Dedifferentiated amniotic fluid mesenchymal stem cell (primary cell): ENCODE results near the gene MT2A.
"Not testable (repeated sequence)": the region's sequence is repeated elsewhere in the genome, so short reads cannot be mapped to it uniquely, and the experiment has no call there.

Experiments
- DNase-seq: peaks from one replicate; pipeline ENCODE4 v3.0.0-alpha.2; 2016; ENCODE audit errors: extremely low spot score

MT2A gene

DNA sequence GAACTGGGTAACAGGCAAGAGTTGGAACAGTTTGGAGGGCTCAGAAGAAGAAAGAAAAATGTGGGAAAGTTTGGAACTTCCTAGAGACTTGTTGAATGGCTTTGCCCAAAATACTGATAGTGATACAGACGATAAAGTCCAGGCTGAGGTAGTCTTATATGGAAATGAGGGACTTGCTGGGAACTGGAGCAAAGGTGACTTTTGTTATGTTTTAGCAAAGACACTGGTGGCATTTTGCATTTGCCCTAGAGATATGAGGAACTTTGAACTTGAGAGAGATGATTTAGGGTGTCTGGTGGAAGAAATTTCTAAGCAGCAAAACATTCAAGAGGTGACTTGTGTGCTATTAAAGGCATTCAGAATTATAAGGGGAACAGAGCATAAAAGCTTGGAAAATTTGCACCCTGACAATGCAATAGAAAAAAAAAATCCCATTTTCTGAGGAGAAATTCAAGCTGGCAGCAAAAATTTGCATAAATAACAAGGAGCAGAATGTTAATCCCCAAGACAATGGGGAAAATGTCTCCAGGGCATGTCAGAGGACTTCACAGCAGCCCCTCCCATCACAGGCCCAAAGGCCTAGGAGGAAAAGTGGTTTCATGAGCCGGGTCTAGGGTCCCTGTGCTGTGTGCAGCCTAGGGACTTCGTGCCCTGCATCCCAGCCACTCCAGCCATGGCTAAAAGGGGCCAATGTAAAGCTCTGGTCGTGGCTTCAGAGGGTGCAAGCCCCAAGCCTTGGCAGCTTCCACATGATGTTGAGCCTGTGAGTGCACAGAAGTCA, 13.5 kb downstream of the MT2A start:
- not testable (repeated sequence) for DNase-seq

DNA sequence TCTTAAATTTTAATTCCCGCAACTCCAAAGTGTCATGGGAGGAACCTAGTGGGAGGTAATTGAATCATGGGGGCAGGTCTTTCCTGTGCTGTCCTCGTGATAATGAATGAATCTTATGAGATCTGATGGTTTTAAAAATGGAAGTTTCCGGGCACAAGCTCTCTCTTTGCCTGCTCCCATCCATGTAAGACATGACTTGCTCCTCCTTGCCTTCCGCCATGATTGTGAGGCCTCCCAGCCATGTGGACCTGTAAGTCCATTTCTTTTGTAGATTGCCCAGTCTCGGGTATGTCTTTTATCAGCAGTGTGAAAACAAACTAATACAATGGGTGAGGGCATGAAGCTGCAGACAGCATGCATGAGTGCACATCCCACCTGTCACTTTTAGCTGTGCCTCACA, 14.8 kb downstream of the MT2A start:
- DNase-seq: not testable (repeated sequence)

DNA sequence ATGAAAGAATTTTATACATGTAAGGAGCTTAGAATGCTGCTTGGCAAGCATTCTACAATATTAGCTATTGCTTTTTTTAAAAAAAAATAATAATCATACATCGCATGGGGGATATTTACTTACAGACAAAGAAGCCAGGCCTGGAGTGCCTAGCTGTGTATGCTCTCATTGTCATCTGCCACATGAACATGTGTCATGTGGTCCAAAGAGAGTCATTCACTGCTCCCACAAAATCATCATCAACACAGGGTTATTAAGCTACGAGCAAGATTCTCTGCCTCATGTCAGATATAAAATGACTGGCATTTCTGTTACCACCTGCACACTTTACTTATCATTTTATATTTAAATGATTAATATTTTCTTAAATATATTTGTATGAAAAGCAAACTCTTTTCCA, 15.3 kb downstream of the MT2A start:
- DNase-seq: no peak

DNA sequence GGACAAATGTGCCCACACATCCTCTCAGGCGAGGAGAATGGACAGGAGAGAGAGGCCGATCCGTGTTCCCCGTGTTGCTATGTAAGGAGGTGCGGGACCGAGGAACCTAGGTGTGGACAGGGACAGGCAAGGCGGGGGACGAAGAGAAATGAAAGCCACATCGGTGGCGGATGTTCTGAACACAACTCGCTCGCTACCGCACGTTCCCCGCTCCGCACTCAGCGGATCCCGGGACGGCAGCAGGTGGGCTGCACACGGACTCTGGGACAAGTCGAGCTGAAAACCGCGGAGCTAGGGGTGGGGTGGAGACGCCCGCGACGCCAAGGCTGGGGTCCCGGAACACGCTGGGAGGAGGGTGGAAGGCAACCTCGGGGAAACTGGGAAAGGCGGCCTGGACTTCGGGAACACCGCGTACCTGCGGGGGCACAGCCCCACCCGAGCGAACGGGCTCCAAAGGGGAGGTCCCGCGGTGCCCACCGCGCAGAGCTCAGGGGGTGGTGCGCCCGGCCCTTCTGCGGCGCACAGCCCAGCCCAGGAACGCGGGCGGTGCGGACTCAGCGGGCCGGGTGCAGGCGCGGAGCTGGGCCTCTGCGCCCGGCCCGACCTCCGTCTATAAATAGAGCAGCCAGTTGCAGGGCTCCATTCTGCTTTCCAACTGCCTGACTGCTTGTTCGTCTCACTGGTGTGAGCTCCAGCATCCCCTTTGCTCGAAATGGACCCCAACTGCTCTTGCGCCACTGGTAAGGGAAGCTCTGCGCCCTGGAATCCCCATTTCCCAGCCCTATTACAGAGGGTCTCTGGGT, 17.0 kb downstream of the MT2A start, which contains the start of gene MT1E:
TSS of gene MT1E (plus strand) at position 642 of the 803 bp plus-strand sequence. CDS start at position 713, 71 bp downstream.
- DNase-seq: no peak

DNA sequence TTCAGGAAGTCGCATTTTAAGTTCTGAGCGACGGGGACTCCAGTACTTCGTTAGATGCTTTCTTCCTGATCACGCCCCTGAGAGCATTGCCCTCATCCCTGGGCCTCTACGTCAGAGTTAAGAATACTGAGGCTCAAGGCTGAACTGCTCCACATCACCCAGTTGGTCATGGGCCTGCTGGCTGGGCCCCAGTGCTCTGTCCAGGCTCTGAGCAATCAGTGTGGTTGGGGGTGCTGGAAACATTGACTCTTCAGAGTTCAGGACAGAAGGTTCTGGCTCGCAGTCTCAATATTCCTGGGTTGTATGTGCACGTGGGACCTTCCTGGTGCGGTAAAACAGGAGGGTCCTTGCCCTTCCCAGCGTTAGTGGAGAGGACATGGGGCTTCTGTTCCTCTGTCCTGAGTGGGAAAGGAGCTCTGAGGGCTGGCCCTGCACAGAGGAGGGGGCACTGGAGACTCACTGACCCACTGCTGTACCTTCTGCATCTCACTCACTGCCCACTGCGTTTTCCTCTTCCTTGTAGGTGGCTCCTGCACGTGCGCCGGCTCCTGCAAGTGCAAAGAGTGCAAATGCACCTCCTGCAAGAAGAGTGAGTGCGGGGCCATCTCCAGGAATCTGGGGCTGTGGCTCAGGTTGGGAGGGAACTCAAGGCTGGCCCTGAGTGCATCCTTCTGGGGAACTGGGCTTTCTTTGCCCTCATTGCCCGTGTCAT, 17.7 kb downstream of the MT2A start:
- no peak for DNase-seq

DNA sequence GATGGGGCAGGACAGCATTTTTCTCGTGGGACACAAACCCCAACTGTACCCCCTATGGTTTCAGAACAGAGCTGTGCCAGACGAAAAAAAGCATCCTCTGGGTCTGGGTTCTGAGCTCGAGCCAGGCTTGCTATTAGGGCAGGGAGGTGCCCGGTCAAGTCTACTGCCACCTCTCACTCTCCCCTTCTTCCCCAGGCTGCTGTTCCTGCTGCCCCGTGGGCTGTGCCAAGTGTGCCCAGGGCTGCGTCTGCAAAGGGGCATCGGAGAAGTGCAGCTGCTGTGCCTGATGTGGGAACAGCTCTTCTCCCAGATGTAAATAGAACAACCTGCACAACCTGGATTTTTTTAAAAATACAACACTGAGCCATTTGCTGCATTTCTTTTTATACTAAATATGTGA, 18.3 kb downstream of the MT2A start:
- DNase-seq: no peak

DNA sequence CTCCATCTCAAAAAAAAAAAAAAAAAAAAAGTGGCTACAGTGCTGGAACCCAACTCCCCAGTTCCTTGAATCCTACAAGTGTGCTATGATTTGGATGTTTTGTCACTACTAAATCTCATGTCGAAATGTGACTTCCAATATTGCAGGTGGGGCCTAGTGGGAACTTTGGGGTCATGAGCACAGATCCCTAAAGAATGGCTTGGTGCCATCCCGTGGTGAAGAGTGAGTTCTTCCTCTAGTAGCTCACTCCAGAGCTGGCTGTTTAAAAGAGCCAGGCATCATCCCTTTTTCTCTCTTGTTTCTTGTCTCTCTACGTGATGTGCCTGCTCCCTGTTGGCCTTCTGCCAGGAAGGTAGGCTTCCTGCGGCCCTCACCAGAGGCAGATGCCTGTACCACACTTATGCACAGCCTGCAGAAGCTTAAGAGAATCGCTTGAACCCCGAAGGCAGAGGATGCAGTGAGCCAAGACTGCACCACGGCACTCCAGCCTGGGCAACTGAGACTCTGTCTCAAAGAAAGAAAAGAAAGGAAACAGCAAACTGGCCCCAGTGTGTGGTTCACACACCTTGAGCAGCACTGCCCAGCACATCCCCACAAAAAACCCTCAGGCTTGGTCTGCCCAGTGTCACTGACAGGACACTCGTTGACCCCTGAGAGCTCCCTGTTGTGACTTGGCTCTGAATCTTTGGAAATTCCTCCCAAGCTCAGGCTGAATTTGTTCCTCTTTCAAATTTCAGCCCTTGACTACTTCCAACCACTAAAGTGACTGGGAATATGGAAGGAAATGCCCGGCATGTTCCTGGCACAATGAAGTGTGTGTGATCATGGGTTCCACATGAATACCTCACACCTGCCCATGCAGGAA, 20.3 kb downstream of the MT2A start:
- DNase-seq: no peak

DNA sequence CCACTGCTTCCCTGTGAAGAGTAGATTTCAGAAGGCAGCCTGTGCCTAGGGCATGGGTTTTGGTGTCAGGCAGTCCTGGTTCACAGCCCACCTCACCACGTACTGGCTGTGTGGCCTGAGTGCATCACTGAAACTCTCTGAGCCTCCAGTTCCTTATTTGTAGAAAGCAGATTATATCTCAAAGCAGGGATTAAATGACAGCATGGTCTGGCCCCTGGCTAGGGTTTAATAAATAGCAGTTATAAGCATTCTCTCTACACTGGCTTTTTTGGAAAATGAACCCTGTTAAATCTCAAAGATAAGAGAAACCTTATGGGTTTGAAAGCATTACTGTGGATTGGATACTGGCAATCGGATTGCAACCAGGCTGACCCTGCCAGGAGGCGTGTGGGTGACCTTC, 21.1 kb downstream of the MT2A start:
- no peak for DNase-seq

DNA sequence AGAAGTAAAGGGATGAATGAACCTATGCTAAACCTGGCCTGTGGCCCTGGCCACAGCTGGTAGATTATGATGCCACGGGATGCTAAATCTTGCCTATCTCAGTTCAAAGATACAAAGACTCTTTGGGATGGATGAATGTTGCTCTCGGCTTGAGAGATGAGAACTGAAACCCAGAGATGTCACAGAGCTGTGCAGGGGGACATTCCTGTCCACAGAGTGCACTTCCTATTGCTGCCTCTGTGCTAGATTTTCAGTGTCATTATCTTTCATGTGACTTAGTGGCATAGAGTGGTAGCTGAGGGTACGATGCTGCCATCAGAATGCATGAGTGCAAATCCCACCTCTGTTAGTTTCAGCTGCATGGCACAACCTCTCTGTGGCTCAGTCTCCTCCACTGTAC, 21.8 kb downstream of the MT2A start:
- no peak for DNase-seq

DNA sequence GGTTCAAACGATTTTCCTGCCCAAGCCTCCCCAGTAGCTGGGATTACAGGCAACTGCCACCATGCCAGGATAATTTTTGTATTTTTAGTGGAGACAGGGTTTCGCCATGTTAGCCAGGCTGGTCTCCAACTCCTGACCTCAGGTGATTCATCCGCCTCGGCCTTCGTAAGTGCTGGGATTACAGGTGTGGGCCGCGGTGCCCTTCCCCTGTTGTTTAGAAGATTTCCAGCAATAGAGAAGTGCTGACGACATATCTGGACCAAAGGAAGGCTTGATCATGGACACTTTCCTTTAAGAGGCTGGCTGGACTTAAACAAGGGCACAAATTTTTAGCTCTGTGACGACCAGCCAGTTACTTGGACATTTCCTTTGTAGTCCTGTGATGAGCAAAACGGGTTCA, 22.8 kb downstream of the MT2A start:
- DNase-seq: no peak

DNA sequence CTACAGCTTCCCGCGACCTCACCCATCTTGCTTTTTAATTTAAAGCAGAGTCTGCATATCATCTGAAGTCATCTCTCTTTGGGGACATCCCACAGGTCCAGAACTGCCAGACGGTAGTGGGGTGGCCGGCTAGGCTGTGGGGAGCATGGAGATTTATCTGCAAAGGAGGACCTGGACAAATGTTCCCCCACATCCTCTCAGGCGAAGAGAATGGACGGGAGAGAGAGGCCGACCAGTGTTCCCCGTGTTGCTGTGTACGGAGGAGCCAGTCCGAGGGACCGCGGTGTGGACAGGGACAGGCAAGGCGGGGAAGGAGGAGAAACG, 23.4 kb downstream of the MT2A start:
- DNase-seq: no peak

DNA sequence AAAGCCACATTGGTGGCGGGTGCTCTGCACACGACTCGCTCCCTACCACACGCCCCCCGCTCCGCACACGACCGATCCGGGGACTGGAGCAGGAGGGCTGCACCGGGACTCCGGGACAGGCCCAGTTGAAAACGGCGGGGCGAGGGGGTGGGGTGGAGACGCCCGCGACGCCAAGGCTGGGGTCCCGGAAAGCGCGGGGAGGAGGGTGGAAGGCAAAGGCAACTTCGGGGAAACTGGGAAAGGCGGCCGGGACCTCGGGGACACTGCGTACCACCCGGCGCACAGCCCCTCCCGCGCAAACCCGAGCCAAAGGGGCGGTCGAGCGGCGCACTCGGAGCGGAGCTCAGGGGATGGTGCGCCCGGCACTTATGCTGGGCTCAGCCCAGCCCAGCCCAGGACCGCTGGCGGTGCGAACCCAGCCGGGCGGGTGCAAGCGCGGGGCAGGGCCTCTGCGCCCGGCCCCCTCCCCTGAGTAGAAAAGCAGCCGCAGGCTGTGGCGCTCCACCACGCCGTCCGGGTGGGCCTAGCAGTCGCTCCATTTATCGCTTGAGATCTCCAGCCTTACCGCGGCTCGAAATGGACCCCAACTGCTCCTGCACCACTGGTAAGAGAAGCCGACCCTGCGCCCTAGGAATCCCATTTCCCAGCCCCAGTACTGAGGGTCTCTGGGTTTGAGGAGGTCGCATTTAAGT, 23.9 kb downstream of the MT2A start, which contains the start of gene MT1M:
TSS of gene MT1M (plus strand) at position 504 of the 692 bp plus-strand sequence. CDS start at position 577, 73 bp downstream.
- no peak for DNase-seq

DNA sequence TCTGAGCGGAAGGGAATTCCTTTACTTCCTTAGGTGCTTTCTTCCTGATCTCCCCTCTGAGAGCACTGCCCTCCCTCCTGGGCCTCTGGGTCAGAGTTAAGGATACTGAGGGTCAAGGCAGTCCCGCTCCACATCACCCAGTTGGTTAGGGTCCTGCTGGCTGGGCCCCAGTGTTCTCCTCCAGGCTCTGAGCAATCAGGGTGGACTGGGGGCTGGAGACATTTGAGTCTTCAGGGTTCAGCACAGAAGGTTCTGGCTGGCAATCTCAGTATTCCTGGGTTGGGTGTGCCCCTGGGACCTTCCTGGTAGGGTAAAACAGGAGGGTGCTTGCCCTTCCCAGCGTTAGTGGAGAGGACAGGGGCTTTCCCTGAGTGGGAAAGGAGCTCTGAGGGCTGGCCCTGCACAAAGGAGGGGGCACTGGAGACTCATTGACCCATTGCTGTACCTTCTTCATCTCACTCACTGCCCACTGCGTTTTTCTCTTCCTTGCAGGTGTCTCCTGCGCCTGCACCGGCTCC, 24.5 kb downstream of the MT2A start:
- DNase-seq: no peak

DNA sequence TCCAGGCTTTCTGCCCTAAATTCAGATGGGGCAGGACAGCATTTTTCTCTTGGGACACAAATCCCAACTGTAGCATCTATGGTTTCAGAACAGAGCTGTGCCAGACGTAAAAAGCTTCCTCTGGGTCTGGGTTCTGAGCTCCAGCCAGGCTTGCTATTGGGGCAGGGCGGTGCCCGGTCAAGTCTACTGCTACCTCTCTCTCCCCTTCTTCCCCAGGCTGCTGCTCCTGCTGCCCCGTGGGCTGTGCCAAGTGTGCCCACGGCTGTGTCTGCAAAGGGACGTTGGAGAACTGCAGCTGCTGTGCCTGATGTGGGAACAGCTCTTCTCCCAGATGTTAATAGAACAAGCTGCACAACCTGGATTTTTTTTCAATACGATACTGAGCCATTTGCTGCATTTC, 25.2 kb downstream of the MT2A start:
- DNase-seq: no peak

DNA sequence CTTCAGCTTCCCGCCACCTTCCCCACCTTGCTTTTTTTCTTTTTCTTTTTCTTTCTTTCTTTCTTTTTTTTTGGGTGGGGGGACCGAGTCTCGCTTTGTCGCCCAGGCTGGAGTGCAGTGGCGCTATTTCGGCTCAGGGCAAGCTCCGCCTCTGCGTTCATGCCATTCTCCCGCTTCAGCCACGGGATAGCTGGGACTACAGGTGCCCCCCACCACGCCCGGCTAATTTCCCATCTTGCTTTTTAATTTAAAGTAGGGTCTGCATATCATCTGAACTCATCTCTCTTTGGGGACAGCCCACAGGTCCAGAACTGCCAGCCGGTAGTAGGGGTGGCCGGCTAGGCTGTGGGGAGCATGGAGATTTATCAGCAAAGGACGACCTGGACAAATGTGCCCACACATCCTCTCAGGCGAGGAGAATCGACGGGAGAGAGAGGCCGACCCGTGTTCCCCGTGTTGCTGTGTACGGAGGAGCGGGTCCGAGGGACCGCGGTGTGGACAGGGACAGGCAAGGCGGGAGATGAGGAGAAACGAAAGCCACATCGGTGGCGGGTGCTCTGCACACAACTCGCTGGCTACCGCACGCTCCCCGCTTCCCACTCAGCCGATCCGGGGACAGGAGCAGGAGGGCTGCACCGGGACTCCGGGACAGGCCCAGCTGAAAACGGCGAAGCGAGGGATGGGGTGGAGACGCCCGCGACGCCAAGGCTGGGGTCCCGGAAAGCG, 26.5 kb downstream of the MT2A start:
- no peak for DNase-seq

DNA sequence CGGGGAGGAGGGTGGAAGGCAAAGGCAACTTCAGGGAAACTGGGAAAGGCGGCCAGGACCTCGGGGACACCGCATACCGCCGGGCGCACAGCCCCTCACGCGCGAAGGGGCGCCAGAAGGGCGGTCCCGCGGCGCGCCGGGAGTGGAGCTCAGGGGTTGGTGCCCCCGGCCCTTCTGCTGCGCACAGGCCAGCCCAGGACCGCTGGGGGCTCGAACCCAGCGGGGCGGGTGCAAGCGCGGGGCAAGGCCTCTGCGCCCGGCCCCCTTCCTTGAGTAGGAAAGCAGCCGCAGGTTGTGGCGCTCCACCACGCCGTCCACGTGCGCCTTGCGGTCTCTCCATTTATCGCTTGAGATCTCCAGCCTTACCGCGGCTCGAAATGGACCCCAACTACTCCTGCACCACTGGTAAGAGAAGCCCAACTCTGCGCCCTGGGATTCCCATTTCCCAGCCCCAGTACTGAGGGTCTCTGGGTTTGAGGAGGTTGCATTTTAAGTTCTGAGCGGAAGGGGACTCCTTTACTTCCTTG, 27.1 kb downstream of the MT2A start:
- no peak for DNase-seq

DNA sequence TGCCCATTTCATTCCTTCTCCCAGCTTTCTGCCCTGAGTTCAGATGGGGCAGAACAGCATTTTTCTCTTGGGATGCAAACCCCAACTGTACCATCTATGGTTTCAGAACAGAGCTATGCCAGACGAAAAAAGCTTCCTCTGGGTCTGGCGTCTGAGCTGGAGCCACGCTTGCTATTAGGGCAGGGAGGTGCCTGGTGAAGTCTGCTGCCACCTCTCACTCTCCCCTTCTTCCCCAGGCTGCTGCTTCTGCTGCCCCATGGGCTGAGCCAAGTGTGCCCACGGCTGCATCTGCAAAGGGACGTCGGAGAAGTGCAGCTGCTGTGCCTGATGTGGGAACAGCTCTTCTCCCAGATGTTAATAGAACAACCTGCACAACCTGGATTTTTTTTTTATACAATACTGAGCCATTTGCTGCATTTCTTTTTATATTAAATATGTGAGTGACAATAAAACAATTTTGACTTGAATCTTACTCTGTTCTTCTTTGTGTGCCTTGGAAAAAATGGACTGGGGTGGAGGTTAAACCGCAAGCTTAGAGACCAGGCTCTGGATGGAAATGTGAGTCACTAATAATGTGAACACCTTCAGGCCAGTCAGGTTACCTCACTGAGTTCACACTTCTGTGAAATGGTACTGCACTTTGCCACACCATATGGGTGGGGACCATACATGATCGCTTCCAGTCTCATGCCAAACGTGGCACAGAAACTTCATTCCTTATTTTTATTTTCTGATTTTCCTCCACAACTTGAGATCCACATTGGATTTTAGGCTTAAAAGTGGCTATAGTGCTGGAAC, 28.4 kb downstream of the MT2A start:
- no peak for DNase-seq

DNA sequence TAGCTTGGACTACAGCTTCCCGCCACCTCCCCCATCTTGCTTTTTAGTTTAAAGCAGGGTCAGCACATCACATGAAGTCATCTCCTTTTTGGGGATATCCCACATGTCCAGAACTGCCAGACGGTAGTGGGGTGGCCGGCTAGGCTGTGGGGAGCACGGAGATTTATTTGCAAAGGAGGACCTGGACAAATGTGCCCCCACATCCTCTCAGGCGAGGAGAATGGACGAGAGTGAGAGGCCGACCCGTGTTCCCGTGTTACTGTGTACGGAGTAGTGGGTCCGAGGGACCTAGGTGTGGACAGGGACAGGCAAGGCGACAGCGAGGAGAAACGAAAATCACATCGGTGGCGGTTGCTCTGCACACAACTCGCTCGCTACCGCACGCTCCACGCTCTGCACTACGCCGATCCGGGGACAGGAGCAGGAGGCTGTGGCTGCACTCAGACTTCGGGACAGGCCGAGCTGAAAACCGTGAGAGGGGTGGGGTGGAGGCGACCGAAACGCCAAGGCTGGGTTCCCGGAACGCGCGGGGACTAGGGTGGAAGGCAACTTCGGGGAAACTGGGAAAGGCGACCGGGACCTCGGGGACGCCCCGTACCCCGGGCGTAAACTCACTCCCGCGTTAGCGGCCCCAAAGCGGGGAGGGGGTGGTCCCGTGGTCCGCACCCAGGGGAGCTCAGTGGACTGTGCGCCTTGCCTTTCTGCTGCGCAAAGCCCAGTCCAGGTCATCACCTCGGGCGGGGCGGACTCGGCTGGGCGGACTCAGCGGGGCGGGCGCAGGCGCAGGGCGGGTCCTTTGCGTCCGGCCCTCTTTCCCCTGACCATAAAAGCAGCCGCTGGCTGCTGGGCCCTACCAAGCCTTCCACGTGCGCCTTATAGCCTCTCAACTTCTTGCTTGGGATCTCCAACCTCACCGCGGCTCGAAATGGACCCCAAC, 29.7 kb downstream of the MT2A start, which contains the start of gene MT1A:
TSS of gene MT1A (plus strand) at position 853 of the 937 bp plus-strand sequence. CDS start at position 926, 73 bp downstream.
- no peak for DNase-seq
